DMS114 treated with DMSO at 0.1 percent for 48 hours (cell line): Measurements from ENCODE around the gene IRAG1.

Experiments
- DNase-seq: peaks from one replicate; lab custom pipeline; 2025; ENCODE audit not compliant: unreplicated experiment; lab: John Stamatoyannopoulos, UW

IRAG1 gene

DNA sequence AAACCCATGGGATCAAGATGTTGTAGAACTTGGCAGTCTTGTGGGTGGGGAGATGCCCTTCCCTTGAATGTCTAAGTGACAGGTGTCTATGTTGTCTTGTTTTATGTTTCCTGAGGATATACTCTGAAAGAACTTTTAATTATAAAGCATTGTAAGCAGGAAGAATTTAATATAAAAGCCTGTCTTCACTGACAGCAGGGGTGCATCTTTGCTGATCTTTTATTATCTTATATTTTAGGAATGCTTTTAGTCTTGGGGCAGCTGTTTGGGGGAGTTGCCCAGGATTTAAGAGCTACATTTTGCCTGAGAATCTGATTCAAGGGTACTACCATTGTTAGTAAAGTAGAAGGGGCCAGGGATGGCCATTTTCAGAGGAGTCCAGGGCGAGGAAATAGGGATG lies 43.4 kb downstream of the IRAG1 start:
- DNase-seq, result no peak

DNA sequence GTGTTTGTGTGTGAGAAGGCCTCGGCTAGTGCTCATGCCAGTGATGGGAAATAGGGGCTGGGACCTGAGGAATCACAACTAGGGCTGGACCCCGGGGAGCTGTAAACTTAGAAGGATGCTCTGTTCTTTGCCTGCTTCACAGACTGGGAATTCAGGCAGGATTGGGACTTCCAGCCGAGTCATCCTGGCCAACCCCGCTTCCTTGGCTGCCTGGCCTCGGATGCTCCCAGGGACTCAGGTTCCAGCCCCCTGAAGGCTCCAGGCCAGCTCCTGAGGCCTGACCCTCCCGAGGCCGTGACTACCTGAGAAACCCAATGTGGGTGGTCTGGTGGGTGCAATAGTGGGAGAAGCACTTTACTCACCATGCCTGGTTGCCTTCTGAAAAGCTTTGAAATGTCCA lies 44.7 kb downstream of the IRAG1 start:
- DNase-seq, result no peak

DNA sequence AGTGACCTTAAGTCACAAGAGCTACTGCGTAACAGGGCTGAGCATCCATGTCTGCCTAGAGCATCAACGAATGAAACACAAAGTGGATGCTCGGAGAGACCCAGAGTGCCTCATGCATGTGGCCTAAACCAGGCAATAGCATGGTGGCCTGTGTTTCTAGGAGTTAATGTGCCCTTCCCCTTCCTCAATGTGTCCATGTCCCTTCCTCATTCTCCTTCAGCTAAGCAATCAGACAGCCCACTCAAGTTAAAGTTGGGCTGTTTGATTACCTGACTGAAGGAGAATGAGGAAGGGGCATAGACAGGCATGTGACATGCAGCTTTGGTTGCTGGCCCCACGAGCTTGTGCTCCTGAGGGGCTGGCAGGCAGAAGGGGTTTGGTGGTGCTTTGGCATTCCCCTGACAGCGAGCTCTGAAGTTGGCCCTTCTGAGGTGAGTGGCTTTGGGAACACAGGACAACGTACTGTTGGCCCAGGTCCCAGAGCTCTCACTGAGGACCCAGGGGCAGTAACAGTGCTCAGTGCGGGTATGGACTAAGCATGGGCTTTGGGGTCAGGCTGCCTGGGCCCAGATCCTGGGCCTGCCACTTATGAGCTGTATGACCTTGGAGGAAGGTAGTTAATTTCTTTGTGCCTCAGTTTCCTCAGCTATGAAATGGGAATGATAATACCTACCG lies 46.7 kb downstream of the IRAG1 start:
- no peak for DNase-seq

DNA sequence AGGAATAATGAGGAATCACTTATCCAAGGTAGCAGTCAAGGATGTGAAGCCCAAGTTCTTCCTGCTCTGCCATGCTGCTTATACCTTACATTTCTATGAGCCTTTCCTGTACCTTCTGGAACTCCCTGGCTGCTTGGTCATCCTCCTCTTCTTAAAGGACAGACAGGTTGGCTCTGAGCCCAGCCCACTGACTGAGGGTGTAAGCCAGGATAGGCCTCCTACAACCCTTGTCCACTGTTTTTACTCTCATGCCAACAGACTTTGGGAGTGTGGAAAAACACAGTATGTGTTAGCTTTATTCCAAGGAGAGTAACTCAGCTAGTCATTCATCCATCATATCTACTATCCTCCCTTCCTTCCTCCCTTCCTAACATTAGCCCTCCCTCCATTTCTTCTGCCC lies 47.5 kb downstream of the IRAG1 start:
- no peak for DNase-seq

DNA sequence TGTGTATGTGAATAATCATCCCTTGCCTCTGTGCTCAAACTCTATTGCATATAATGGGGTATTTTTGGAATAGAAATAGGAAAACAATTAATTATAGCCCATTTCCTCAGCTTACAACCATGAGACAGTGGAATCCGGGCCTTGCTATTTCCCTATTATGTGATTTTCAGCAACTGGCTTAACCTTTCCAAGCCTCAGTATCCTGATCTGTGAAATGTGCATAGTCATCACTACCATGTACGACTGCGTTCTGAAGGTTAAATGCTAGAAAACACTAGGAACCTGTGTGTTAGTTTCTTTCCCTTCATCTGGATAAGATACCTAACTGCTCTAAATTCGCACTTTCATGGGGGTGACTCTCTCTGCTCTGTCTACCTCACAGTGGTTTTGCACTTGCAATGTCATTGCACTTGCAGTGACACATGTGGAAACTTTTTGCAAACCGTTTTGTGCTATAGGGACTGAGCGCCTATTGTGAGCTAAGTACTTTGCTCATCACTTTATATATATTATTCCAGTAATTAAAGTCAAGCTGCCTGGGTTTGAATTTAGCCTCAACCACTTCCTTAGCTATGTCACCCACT lies 48.3 kb downstream of the IRAG1 start:
- no peak for DNase-seq
